ENCODE results near the gene KCNG2. TPM values are rescaled to one million over a fixed set of nuclear protein-coding genes. Genes with fewer than 3 reads are reported as not detected.

KCNG2 gene
- total and polyA plus RNA-seq, 2 of the 13 experiments (the other 11 are each of a cell fraction or from before 2014, with no cell fraction given) = not detected

DNA sequence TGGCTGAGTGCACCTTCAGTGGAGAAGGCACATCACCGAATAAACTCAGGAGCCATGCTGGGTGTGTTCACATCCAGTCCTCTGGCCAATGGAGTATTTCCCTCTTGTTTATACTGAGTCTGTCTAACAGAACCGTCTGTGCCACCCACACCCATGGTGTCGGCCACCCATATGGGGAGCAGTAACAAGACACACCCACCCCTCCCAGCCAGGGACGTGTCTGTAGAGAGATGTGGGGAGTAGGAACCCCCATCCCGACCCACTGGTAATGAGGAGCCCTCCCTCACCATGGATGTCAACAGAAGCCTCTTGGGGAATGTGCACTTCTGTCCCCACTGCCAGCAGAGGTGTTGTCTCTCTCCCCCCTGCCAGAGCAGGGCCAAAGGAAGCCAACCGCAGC, 37.1 kb downstream of the KCNG2 start:
- ATAC-seq (no peak), FAIRE-seq (no peak), DNase-seq (ENCODE audit: low spot score) (no peak)
- no peak overlapping the region for H3K4me2 ChIP-seq (ENCODE audit: low read depth, low read length)
- H3K36me3 ChIP-seq (replicated peaks in 1 of 2; ENCODE audit: control insufficient read depth in 1 of 2, insufficient read depth in 2 of 2, low read length in 2 of 2) = no peaks in the 10 kb centered on the region
- H2AFZ ChIP-seq (ENCODE audit: low read length) = no peak overlapping the region
- H3K9ac ChIP-seq (ENCODE audit: insufficient read depth, low read depth, low read length) = no peak overlapping the region
- H4K20me1 ChIP-seq (ENCODE audit: insufficient read depth, low read length) = no peaks in the 10 kb centered on the region
- peaks cover 7% of the 10 kb centered on the region for H3K4me1 ChIP-seq (ENCODE audit: insufficient read depth, low read length)
- TF ChIP-seq SETDB1 (CRISPR knock-in tag; IDR thresholded peaks at IDR 0.05; ENCODE audit: borderline replicate concordance) (no peak), ZNF160 (CRISPR knock-in tag; IDR thresholded peaks at IDR 0.05) (no peak), ZXDC (CRISPR knock-in tag; IDR thresholded peaks at IDR 0.05) (no peak)
- H3K9me3 ChIP-seq (ENCODE audit: low read length) = no peaks in the 10 kb centered on the region
- in situ Hi-C loops (cut with HindIII; ENCODE audit: extremely low pct_ligation_motif_present, low pct_unique_long_range_greater_than_20kb) (no loop called here), intact Hi-C loops (cut with micrococcal nuclease; ENCODE audit: unreplicated experiment) (no loop called here)
- H3K79me2 ChIP-seq (ENCODE audit: insufficient read depth, low read length) = no peaks in the 10 kb centered on the region
- H3K4me3 ChIP-seq (replicated peaks in 1 of 3; ENCODE audit: insufficient read depth in 1 of 3, low read depth in 2 of 3, low read length in 3 of 3) = no peak overlapping the region
- no TSS peak for BruUV-seq (replicated peaks)
- POLR2A ChIA-PET = no interaction called here
- H3K27ac ChIP-seq (ENCODE audit: extremely low read length, insufficient read depth, low read length) = no peak overlapping the region
- CTCF ChIA-PET (ENCODE audit: low intra/inter-chr PET ratio, low total read pairs) = no interaction called here
- H3K27me3 ChIP-seq (ENCODE audit: control insufficient read depth in 1 of 2, insufficient read depth in 2 of 2, low read length in 2 of 2) = peaks cover 4 to 31% of the 10 kb centered on the region in 2 experiments; a peak in 3 of 5 replicates
- WGBS (ENCODE audit: low lambda C conversion rate) = 53% methylated on average over 5 of the region's 6 CpGs

DNA sequence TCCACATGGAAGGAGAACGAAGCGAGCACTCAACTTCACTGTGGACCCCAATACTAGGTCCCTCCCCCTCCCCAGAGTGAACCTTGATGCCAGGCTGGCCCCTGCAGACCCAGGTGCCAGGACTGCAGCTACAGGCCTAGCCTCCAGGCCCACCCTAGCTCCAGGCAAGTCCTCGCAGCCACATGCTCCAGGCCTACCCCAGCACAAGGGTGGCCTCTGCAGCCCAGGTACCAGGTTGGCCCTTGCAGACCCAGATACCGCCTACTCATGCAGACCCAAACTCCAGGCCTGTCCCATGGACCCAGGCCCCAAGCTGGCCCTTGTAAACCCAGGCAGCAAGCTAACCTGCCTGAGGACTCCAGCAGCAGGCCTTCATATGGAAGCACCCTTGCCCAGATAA, 44.2 kb downstream of the KCNG2 start:
- Histone ChIP-seq H3K4me3 (replicated peaks in 1 of 3; ENCODE audit: insufficient read depth in 1 of 3, low read depth in 2 of 3, low read length in 3 of 3) (no peak overlapping the region), H3K9ac (ENCODE audit: insufficient read depth, low read depth, low read length) (no peak overlapping the region), H3K27me3 (ENCODE audit: control insufficient read depth in 1 of 2, insufficient read depth in 2 of 2, low read length in 2 of 2) (no peaks in the 10 kb centered on the region; a peak in 1 of 5 replicates), H3K9me3 (ENCODE audit: low read length) (no peaks in the 10 kb centered on the region), H3K4me2 (ENCODE audit: low read depth, low read length) (no peak overlapping the region), H2AFZ (ENCODE audit: low read length) (no peak overlapping the region), H3K36me3 (replicated peaks in 1 of 2; ENCODE audit: control insufficient read depth in 1 of 2, insufficient read depth in 2 of 2, low read length in 2 of 2) (no peaks in the 10 kb centered on the region), H3K79me2 (ENCODE audit: insufficient read depth, low read length) (no peaks in the 10 kb centered on the region), H4K20me1 (ENCODE audit: insufficient read depth, low read length) (no peaks in the 10 kb centered on the region), H3K27ac (ENCODE audit: extremely low read length, insufficient read depth, low read length) (no peak overlapping the region), H3K4me1 (ENCODE audit: insufficient read depth, low read length) (no peaks in the 10 kb centered on the region)
- WGBS (ENCODE audit: low lambda C conversion rate) = 0% methylated on average over 2 of the region's 4 CpGs
- intact Hi-C loops (cut with micrococcal nuclease; ENCODE audit: unreplicated experiment) = no loop called here
- POLR2A ChIA-PET = no interaction called here
- DNase-seq (ENCODE audit: low spot score) = no peak
- ATAC-seq = no peak
- no TSS peak for BruUV-seq (replicated peaks)
- FAIRE-seq = no peak
- CTCF ChIA-PET (ENCODE audit: low intra/inter-chr PET ratio, low total read pairs) = no interaction called here
- in situ Hi-C loops (cut with HindIII; ENCODE audit: extremely low pct_ligation_motif_present, low pct_unique_long_range_greater_than_20kb) = no loop called here
- TF ChIP-seq, protein P1, sequence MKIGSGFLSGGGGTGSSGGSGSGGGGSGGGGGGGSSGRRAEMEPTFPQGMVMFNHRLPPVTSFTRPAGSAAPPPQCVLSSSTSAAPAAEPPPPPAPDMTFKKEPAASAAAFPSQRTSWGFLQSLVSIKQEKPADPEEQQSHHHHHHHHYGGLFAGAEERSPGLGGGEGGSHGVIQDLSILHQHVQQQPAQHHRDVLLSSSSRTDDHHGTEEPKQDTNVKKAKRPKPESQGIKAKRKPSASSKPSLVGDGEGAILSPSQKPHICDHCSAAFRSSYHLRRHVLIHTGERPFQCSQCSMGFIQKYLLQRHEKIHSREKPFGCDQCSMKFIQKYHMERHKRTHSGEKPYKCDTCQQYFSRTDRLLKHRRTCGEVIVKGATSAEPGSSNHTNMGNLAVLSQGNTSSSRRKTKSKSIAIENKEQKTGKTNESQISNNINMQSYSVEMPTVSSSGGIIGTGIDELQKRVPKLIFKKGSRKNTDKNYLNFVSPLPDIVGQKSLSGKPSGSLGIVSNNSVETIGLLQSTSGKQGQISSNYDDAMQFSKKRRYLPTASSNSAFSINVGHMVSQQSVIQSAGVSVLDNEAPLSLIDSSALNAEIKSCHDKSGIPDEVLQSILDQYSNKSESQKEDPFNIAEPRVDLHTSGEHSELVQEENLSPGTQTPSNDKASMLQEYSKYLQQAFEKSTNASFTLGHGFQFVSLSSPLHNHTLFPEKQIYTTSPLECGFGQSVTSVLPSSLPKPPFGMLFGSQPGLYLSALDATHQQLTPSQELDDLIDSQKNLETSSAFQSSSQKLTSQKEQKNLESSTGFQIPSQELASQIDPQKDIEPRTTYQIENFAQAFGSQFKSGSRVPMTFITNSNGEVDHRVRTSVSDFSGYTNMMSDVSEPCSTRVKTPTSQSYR (CRISPR knock-in tag; IDR thresholded peaks at IDR 0.05; ENCODE audit: borderline replicate concordance) = no peak
- TF ChIP-seq ZNF329 (CRISPR knock-in tag; IDR thresholded peaks at IDR 0.05; ENCODE audit: low read depth) (no peak), MTF1 (CRISPR knock-in tag; IDR thresholded peaks at IDR 0.05) (no peak), CCDC6 (CRISPR knock-in tag; IDR thresholded peaks at IDR 0.05) (no peak), TRAFD1 (CRISPR knock-in tag; IDR thresholded peaks at IDR 0.05; ENCODE audit: borderline replicate concordance) (no peak), ATF4 (CRISPR knock-in tag; IDR thresholded peaks at IDR 0.05) (no peak)

Measured in HepG2 (cell line).